ENCODE results near the gene RBL1.

RBL1 gene

DNA sequence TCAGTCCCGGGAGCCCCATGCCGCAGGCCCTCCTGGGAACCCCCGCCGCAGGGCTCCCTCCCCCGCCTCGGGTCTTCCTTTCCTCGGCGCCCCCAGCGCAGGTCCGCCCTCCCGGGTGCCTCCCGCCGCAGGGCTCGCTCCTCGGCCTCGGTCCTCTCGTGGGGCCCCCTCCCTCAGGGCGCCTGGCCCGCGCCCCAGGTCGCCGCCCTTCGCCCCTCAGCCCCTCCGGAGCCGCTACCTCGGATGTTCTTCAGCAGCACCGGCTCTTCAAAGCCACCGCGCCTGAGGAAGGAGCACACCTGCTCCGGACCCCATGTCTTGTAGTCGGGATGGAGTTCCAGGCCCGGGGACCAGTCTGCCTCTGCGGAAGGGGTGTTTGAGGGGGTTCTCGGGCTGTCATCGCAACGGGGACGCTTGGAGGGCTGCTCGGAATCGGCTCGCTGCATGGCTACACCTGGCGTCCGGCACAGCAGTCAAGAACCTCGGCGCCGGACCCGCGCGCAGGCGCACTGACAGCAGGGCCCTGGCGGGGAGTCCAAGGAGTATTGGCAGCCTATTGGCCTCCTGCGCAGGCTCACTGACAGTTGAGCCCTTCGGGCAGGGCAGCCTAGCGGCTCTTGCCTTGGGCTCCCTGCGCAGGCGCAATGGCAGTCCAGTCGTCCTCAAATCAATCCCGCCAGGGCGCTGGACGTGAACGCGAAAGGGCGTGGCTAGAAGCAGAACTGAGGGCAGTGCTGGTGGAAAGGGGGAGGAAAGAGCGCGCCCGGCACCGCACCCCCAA is 144.4 kb downstream of the RBL1 start, which contains the start of gene SAMHD1:
SAMHD1 (minus strand) TSS at position 511 of the 781 bp plus-strand sequence; CDS start at position 446, 65 bp downstream.
- peak; percentile 63 to 90 (median 70) for DNase-seq (ENCODE audit: low read depth in 4 of 4, low spot score in 1 of 4)

GRCh38 chr20:36950414-36951197 is 145.2 kb downstream of the RBL1 start:
- no peak for DNase-seq (ENCODE audit: low read depth in 4 of 4, low spot score in 1 of 4)

Measured in stimulated activated CD4-positive, alpha-beta T cell treated with anti-CD3 and anti-CD28 coated beads, Interleukin-1b, Interleukin-23, amount 100 ng/mL, for 24 hours (primary cell).